ENCODE results near the gene ARHGAP12.

Gene ARHGAP12

GRCh38 chr10:31949266-31949665 is 20.6 kb upstream of the ARHGAP12 start:
- DNase-seq: no peak

- no peak for DNase-seq
These were observed 19.4 kb upstream of the ARHGAP12 start for GRCh38 chr10:31948021-31948420.

- no peak for DNase-seq
These were observed 18.7 kb upstream of the ARHGAP12 start for GRCh38 chr10:31947144-31947926.

- DNase-seq: no peak
These were observed 16.8 kb upstream of the ARHGAP12 start for GRCh38 chr10:31945392-31945791.

GRCh38 chr10:31944071-31944433 is 15.4 kb upstream of the ARHGAP12 start:
- DNase-seq: no peak

GRCh38 chr10:31942892-31943291 is 14.3 kb upstream of the ARHGAP12 start:
- DNase-seq: no peak

GRCh38 chr10:31942435-31942834 is 13.8 kb upstream of the ARHGAP12 start:
- DNase-seq: no peak

GRCh38 chr10:31940839-31941653 is 12.4 kb upstream of the ARHGAP12 start:
- DNase-seq: no peak

GRCh38 chr10:31939797-31940708 is 11.4 kb upstream of the ARHGAP12 start:
- no peak for DNase-seq

- no peak for DNase-seq
These were observed 8.7 kb upstream of the ARHGAP12 start for GRCh38 chr10:31937371-31937770.

GRCh38 chr10:31936933-31937332 is 8.3 kb upstream of the ARHGAP12 start:
- DNase-seq: no peak

- no peak for DNase-seq
These were observed 7.5 kb upstream of the ARHGAP12 start for GRCh38 chr10:31936086-31936485.

- no peak for DNase-seq
These were observed 7.0 kb upstream of the ARHGAP12 start for GRCh38 chr10:31935678-31936077.

GRCh38 chr10:31932838-31933237 is 4.2 kb upstream of the ARHGAP12 start:
- no peak for DNase-seq

GRCh38 chr10:31930856-31931255 is 2.2 kb upstream of the ARHGAP12 start:
- DNase-seq: no peak

GRCh38 chr10:31930023-31930751 is 1.6 kb upstream of the ARHGAP12 start:
- peak in 3 of 6 experiments; percentile 20 to 59 (median 35) for DNase-seq

- DNase-seq: peak in 3 of 6 experiments; percentile 28 to 54 (median 34)
These were observed 811 bp upstream of the ARHGAP12 start for GRCh38 chr10:31929261-31930022.

GRCh38 chr10:31927884-31928548 is 615 bp downstream of the ARHGAP12 start:
- peak; percentile 45 to 78 (median 64) for DNase-seq

- peak in 1 of 6 experiments; percentile 57 for DNase-seq
These were observed 1.1 kb downstream of the ARHGAP12 start for GRCh38 chr10:31927565-31927883.

GRCh38 chr10:31926765-31927564 is 1.7 kb downstream of the ARHGAP12 start:
- DNase-seq: peak in 1 of 6 experiments; percentile 52
